ENCODE results near the gene PMEPA1. TPM values are rescaled to one million over a fixed set of nuclear protein-coding genes. Genes with fewer than 3 reads are reported as not detected.

The PMEPA1 gene
- total RNA-seq, 1 donor = 0.86 TPM

DNA sequence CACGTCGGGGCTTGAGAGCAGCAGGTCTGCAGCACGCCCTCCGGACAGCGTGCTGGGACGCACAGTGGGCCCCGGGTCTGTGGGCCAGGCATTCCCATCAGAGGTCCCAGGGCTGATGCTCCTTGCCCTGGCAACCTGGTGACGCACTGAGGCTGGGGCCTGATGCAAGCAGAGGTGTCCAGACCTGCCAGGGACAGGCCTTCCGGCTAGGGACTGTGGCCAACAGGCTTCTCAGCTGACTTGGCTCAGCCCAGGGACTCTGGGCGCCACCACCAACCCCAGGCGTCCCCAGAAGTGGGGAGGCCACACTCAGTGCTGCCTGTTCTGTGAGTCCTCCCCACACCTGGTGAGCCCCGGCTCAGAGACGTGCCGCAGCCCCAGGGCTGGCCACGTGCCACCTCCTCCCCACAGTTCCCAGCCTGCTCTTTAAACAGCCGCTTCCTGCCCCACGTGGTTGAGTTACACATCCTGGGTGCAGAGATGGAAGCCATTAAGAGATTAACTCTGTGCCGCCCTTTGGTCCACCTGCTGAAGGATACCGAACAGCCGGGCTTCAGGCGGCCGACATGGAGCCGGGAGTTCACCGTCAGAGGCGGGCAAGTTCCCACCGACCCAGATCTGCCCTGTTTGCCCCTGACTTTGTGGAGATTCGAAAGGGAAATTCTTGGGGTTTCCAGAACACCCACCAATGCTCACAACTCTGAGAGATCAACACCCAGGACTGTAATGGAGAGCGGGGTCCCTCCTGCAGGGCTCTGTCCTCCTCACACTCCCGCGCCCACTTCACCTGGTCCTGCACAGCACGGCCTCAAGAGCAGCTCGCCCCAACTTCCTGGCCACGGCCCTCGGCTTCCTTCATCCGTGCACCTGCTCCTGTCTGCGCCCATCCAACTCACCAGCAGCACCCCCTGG, 52.0 kb downstream of the PMEPA1 start:
- TF ChIP-seq, protein P1, sequence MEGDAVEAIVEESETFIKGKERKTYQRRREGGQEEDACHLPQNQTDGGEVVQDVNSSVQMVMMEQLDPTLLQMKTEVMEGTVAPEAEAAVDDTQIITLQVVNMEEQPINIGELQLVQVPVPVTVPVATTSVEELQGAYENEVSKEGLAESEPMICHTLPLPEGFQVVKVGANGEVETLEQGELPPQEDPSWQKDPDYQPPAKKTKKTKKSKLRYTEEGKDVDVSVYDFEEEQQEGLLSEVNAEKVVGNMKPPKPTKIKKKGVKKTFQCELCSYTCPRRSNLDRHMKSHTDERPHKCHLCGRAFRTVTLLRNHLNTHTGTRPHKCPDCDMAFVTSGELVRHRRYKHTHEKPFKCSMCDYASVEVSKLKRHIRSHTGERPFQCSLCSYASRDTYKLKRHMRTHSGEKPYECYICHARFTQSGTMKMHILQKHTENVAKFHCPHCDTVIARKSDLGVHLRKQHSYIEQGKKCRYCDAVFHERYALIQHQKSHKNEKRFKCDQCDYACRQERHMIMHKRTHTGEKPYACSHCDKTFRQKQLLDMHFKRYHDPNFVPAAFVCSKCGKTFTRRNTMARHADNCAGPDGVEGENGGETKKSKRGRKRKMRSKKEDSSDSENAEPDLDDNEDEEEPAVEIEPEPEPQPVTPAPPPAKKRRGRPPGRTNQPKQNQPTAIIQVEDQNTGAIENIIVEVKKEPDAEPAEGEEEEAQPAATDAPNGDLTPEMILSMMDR (IDR thresholded peaks at IDR 0.05; ENCODE audit: insufficient read depth, low read depth, low read length) = no peak
- DNase-seq (ENCODE audit: low read depth) = no peak
- H3K4me3 ChIP-seq (ENCODE audit: low read depth, low read length) = no peak overlapping the region

GRCh38 chr20:57656821-57657534, 52.8 kb downstream of the PMEPA1 start:
- DNase-seq (ENCODE audit: low read depth) = no peak
- H3K4me3 ChIP-seq (ENCODE audit: low read depth, low read length) = no peak overlapping the region
- TF ChIP-seq, protein P1 (IDR thresholded peaks at IDR 0.05; ENCODE audit: insufficient read depth, low read depth, low read length) = no peak

DNA sequence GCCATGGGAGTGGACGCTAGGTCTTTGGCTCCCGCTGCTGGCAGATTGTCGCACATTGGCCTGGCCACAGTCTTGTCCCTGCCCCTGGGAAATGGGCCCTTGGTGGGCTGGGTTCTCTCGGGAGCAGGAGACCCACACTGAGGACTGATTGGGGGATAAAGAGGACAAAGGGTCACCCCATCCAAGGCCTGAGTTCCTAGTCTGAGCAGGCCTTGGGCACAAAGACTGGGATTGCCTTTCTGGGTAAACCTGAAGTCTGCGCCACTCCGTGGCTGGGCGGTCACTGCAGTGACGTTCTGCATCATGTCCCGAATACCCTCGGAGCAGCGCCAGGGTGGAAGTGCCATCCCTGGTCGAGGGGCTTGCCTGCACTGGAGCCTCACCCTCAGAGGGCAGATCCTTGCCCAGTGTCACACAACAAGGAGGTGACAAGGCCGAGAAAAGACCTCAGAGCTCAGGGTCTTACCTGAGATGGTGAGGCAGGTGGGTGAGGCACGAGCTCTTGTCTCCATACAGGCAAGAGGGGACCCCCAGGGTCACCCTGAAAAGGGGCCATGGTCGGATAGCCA, 53.5 kb downstream of the PMEPA1 start:
- TF ChIP-seq, protein P1 (IDR thresholded peaks at IDR 0.05; ENCODE audit: insufficient read depth, low read depth, low read length) = no peak
- H3K4me3 ChIP-seq (ENCODE audit: low read depth, low read length) = no peak overlapping the region
- no peak for DNase-seq (ENCODE audit: low read depth)

- no peak for DNase-seq (ENCODE audit: low read depth)
- TF ChIP-seq, protein P1 (IDR thresholded peaks at IDR 0.05; ENCODE audit: insufficient read depth, low read depth, low read length) = no peak
- no peak overlapping the region for H3K4me3 ChIP-seq (ENCODE audit: low read depth, low read length)
Measured at GRCh38 chr20:57655809-57656155, 54.0 kb downstream of the PMEPA1 start.

DNA sequence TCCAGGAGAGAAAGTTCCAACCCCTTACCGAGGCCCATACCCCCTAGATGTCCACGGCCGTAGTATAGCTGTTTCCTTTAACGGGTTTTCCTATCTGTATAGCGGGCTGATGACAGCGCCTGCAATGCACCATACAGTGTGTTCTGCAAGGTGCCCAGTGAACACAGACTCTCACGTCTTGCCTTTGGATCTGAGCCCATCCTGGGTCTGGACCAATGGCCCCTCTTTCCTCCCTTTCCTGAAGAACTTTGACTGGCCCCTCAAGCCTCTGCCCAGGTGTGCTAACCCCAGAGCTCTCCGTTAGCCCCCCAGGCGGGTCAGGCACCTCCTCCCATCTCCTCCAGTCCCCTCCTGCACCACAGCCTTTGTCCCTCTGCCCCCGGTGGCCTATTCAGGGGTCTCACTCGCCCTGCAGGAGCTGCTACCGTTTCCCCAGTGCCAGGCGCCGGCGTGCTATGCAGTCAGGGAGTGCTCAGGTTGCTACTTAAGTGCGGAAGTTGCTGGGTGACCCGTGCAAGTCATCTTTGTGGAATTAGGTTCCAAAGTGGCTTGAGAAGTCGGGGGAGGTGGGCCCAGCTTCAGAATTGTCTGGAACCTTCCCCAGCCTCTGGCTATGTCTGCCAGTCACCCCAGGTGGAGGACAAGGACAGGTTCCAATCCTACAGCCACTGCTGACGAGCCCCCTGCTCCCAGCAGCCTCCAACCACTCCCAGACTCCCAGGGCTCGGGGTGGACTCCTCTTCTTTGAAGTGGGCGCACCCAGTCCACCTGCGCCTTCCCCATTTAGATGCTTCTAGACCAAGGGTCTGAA, 54.6 kb downstream of the PMEPA1 start:
- no peak for DNase-seq (ENCODE audit: low read depth)
- no peak overlapping the region for H3K4me3 ChIP-seq (ENCODE audit: low read depth, low read length)
- TF ChIP-seq, protein P1 (IDR thresholded peaks at IDR 0.05; ENCODE audit: insufficient read depth, low read depth, low read length) = no peak

DNA sequence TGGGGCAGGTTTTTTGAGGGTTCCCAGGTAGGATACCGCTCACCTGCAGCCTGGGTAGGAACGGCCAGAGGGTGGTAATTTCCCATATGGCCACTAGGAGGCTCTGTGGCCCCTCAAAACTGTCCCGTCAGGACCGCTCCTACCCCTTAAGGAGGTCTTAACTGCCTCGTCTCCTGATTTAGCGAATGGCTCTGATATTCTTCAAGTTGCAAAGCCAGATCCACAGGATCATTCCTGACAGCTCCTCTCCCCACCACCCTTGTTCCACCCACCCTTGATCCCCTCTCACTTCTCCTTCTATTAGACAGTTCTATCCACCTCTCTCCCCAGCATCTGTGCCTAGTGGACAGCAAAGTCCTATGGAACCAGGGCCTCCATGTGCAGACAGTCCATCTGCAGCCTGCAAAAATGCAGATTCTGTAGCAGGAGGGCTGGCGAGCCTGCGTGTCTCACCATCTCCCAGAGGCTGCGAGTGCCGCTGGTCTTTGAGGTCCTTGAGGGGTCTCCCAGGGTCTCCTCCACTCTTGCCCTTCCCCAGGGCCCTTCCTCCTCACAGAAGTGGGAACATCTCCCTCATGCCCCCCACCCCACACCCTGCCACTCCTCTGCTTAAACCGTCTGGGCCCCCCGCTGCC, 55.3 kb downstream of the PMEPA1 start:
- peak; percentile 63 for DNase-seq (ENCODE audit: low read depth)
- no peak overlapping the region for H3K4me3 ChIP-seq (ENCODE audit: low read depth, low read length)
- TF ChIP-seq, protein P1 (IDR thresholded peaks at IDR 0.05; ENCODE audit: insufficient read depth, low read depth, low read length) = peak; percentile 94

Data from fibroblast of villous mesenchyme (primary cell).